ENCODE measurements around the gene CNGA1.
A peak's percentile ranks its signal among the peaks of the same experiment; 100 is the strongest.
"Not testable (repeated sequence)": the region's sequence is repeated elsewhere in the genome, so short reads cannot be mapped to it uniquely, and the experiment has no call there.

CNGA1 gene

GRCh38 chr4:47954245-47954644 lies 62.2 kb downstream of the CNGA1 start:
- DNase-seq = no peak

GRCh38 chr4:47945930-47946726 lies 70.4 kb downstream of the CNGA1 start:
- no peak for DNase-seq

- no peak for DNase-seq
These were observed 74.2 kb downstream of the CNGA1 start for GRCh38 chr4:47942081-47942819.

- no peak for DNase-seq
These were observed 77.0 kb downstream of the CNGA1 start for GRCh38 chr4:47939456-47939855.

GRCh38 chr4:47936336-47936735 lies 80.1 kb downstream of the CNGA1 start:
- no peak for DNase-seq

GRCh38 chr4:47933840-47934239 lies 82.6 kb downstream of the CNGA1 start:
- no peak for DNase-seq

GRCh38 chr4:47930971-47931804 lies 85.3 kb downstream of the CNGA1 start:
- DNase-seq = no peak

- DNase-seq = no peak
These were observed 86.7 kb downstream of the CNGA1 start for GRCh38 chr4:47929682-47930201.

- DNase-seq = peak; percentile 42
These were observed 89.7 kb downstream of the CNGA1 start for GRCh38 chr4:47926667-47927258.

- DNase-seq = not testable (repeated sequence)
These were observed 93.2 kb downstream of the CNGA1 start for GRCh38 chr4:47923261-47923608.

GRCh38 chr4:47922436-47923260 lies 93.8 kb downstream of the CNGA1 start:
- not testable (repeated sequence) for DNase-seq

GRCh38 chr4:47917163-47917562 lies 99.3 kb downstream of the CNGA1 start:
- not testable (repeated sequence) for DNase-seq

GRCh38 chr4:47915378-47915777 lies 101.1 kb downstream of the CNGA1 start:
- DNase-seq = no peak

- no peak for DNase-seq
These were observed 101.6 kb downstream of the CNGA1 start for GRCh38 chr4:47914926-47915237.

- peak; percentile 87 for DNase-seq
These were observed 102.1 kb downstream of the CNGA1 start, which contains the start of gene NFXL1 for GRCh38 chr4:47914220-47914925. Gene NFXL1, minus strand, starts transcription at chr4:47914583. Its CDS starts 380 bp downstream, at chr4:47914203.

- DNase-seq = peak; percentile 22
These were observed 102.6 kb downstream of the CNGA1 start for GRCh38 chr4:47913861-47914219.

- no peak for DNase-seq
These were observed 103.2 kb downstream of the CNGA1 start for GRCh38 chr4:47913330-47913729.

- DNase-seq = no peak
These were observed 109.3 kb downstream of the CNGA1 start for GRCh38 chr4:47907089-47907646.

GRCh38 chr4:47899639-47900038 lies 116.8 kb downstream of the CNGA1 start:
- peak; percentile 12 for DNase-seq

- DNase-seq = no peak
These were observed 124.6 kb downstream of the CNGA1 start for GRCh38 chr4:47891928-47892327.
